NCI-H1417 (cell line): ENCODE data around the gene RHBDL1.

Source experiments
- DNase-seq, 3 experiments: peaks; one replicate each; lab custom pipeline; 2025; lab: John Stamatoyannopoulos, UW

The RHBDL1 gene

DNA sequence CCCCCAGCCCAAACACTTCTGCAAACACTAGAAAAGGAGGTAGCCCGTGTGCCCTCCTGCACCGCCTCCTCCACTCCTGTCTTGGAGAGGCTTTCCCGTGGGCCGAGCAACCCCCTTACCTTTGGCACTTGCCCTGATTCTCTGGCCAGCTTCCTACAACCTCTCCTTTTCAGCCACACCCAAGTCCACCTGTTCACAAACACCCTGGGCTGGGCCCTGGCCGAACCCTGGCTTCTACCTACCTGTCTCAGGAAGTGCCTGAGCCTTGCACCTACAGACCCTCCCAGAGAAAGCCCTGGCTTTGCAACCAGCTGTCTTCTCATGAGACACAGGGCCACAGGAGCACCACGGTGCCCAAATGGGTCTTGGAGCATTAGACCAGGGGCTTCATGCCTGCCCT lies 43.5 kb downstream of the RHBDL1 start:
- no peak for DNase-seq

DNA sequence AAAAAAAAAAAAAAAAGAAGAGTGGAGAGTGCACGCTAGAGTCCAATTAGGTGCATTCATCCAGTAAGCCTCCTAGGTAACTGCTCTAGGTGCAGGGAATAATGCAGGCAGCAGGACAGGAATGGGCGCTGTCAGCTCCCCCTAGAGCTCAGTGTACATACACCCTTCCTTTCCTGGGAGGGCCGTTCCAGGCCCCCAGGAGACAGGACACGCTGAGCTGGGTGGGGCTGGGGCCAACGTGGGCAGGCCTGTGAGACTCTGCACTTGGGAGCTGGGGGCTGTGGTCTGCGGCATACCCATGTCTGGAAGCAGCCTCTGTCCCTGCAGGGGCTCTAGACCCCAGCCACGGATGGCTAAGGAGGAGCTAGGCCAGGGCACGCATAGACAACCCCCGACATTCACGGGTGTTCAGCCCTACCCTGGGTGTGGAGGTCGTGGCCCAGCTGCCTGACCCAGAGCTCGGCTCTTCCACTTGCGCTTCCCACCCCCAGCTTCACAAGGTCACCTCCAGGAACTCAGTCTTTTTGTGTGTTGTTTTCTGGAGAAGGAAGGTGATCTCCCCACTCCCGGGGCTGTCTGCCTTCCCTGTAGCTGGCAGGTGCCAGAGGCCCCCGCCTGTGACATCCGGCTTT lies 44.5 kb downstream of the RHBDL1 start:
- DNase-seq, result peak in 2 of 3 experiments; percentile 47 to 69

DNA sequence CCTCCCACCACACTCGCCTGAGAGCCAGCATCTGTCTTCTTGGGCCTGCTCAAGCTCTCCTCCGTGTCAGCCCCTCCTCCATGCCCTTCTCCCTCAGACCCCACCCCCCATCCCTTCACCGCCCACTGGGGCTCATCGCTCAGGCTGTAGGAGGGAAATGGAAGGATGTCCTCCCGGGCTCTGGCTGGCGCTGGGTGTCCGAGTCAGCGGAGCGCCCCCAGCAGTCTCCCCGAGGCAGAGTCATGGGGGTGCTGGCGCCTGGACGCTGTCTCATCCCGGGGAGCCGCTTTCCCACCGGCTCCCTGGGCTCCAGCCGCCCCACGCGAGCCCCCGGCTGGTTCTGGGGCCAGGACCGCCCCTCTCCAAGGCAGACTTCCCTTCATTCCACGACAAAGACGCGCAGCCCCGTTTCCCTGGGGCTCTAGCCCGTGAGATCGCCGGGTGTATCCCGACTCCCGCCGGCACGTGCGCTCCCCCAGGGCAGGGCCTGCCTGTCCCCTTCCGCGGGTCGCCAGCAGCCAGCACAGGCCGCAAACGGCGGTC lies 45.0 kb downstream of the RHBDL1 start:
- peak; percentile 54 to 81 (median 66) for DNase-seq

GRCh38 chr16:720990-721764 lies 45.7 kb downstream of the RHBDL1 start, which contains the start of gene ANTKMT:
TSS of gene ANTKMT (plus strand) at chr16:721146. CDS start at chr16:721275, 129 bp downstream.
- DNase-seq, result peak; percentile 95 to 97 (median 96)

DNA sequence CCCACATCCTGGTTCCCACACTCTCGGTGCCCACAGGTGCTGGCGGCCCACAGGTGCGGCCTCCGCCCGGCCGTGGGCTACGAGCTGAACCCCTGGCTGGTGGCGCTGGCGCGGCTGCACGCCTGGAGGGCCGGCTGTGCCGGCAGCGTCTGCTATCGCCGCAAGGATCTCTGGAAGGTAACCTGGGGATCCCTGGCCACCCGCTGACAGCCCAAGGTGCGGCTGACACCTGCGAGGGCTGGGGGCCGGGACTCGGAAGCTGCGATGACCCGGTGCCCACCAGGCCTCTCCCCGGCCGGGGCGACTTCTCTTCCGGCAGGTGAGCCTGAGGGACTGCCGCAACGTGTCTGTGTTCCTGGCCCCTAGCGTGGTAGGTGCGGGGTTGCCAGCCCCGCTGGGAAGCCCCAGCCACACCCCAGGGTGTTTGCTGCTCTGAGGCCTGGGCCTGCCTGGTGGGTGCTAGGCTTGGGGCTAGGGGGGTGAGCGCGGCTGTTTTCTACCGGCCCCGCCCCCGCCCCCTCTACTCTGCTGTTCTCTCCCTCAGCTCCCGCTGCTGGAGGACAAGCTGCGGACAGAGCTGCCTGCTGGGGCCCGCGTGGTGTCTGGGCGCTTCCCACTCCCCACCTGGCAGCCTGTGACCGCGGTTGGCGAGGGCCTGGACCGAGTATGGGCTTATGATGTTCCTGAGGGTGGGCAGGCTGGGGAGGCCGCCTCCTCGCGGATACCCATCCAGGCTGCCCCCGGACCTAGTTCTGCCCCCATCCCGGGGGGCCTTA lies 46.5 kb downstream of the RHBDL1 start:
- peak in 1 of 3 experiments; percentile 52 for DNase-seq

DNA sequence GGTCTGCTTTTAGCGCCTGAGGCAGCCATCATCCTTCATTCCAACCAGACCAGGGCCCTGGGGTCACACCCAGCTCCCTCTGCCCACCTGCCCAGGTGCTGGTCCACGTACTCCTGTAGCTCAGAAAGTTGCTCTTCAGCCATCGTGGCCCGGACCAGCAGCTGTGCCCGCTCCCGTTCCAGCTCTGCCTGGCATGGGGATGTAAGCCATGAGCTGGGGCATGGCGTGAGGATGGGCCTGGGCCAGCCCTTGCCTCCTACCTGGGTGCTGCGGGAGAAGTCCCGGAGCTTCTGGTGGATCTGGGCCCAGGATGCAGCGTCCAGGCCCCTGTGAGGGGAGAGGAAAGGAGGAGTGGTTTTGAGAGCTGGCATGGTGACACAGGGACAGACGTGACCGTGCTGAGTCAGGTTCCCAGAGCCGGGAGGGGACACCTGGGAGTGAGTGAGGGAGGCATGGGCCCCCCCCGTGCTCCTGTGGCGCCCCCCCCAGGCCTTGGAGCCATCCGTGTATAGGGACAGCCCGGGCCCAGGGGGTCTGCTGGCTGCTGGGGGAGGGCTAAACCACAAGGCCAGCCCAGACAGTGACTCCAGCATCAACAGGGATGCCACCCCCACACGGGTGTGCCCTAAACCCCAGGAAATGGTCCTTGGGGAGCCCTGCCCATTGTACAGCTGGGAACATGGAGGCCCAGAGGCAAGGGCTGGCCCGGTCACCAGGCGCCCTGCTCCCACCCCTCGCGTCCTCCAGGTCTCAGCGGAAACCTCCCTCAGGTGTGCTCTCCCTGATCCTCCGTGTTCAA lies 47.6 kb downstream of the RHBDL1 start:
- DNase-seq, result no peak

GRCh38 chr16:723695-724094 lies 48.2 kb downstream of the RHBDL1 start:
- no peak for DNase-seq

- DNase-seq, result no peak
Measured at GRCh38 chr16:724188-725040, 48.9 kb downstream of the RHBDL1 start.

DNA sequence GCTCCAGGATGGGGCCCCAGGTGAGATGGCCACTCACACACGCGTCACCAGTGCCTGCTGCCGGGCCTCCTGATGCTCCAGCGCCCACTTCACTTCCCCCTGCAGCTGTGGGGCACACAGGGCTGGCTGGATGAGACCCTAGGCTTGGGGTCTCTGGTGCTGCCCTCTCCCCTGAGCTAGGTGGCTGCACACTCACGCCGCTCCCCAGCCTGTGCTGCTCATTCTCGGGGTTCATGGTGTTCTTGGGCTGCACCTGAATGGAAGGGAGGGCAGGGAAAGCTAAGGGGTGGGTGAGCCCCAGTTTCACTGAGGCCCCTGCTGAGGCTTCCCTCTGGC lies 49.5 kb downstream of the RHBDL1 start:
- no peak for DNase-seq

DNA sequence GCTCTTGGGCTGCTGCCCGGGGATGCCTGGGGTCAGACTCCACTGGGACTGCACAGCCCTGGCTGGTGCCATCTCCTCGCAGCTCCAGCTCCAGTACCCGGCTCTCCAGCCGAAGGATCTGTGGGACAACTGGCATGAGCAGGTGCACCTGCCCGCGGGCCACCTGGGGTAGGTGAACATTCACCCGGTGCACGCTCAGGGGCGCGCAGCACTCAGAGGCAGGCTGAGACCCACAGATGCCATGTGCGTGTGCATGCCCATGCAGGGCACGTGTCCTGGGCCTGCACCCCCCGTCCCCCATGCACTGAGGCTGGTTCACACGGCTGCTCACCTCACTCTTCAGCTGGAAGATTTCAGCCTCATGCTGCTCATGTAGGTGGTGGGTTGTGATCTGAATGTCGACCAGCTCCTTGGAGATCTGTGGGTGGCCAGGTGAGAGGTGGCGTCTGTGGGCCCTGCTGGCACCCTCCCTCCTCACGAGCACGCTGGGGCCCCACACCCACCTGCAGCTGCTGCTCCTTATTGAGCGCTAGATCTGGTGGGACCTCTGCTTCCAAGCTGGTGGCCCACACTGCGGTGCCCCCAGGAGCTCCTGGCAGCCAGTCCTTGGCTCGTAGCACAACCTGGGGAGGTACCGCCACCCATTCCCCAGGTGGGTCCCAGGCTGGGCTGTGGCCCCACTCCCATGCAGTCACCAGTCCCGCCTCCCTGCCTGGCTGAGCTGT lies 50.2 kb downstream of the RHBDL1 start:
- no peak for DNase-seq

DNA sequence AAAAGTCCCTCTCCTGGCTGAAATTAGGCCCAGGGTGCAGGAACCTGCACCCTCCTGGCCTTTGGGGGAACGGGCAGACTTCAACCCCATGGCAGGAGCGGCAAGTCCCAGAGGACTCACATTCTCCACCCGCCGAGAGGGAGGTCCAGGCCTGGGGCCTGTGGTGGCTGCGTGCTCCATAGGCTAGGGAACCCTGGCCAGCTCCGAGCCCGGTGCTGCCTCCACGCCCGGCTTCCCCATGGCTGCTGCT lies 50.6 kb downstream of the RHBDL1 start:
- DNase-seq, result no peak

- DNase-seq, result peak; percentile 34 to 47 (median 39)
Measured at GRCh38 chr16:726438-727290, 51.2 kb downstream of the RHBDL1 start, which contains the start of the genes CCDC78 and HAGHL. TSS of gene CCDC78 (minus strand) at chr16:726443. CDS start at chr16:726367, 76 bp downstream. TSS of gene HAGHL (plus strand) at chr16:727106. CDS start at chr16:727510, 404 bp downstream.

- DNase-seq, result peak in 2 of 3 experiments; percentile 47 to 52
Measured at GRCh38 chr16:727291-727977, 52.0 kb downstream of the RHBDL1 start.
